PC-9 (cell line): ENCODE measurements around the gene DGKD. TPM values are rescaled to one million over a fixed set of nuclear protein-coding genes. Genes with fewer than 3 reads are reported as not detected.

ENCODE experiments used
- BruUV-seq: library from RNA; stranded (reverse); fragments of 400-500 nt; replicated peaks from 2 replicates; lab custom pipeline; 2021; lab: Mats Ljungman, UMichigan
- CTCF ChIA-PET: fragments of 300-600 bp; sonication (Branson Sonifier 250); formaldehyde crosslinking; loops from one replicate; lab custom pipeline; 2022; ENCODE audit warnings: antibody characterized with exemption; lab: Charles Lee
- POLR2A ChIA-PET: fragments of 300-600 bp; sonication (Branson Sonifier 250); formaldehyde crosslinking; loops from one replicate; lab custom pipeline; 2022; ENCODE audit warnings: antibody characterized with exemption; ENCODE audit not compliant: unreplicated experiment; lab: Charles Lee
- DNase-seq, 2 experiments: peaks; one replicate each; pipeline versions ENCODE4 v3.0.0 to v3.0.0-alpha.2; 2015 to 2022; ENCODE audit warnings: mixed read lengths in 1 of 2
- H2AFZ ChIP-seq: fragments of 200-600 bp; sonication (generic); 2 replicates; pipeline ENCODE4 v1.8.1; 2017; ENCODE audit warnings: antibody characterized with exemption
- H3F3A ChIP-seq: fragments of 200-600 bp; sonication (generic); 2 replicates; pipeline ENCODE4 v1.8.1; 2017; ENCODE audit warnings: antibody characterized with exemption, mild to moderate bottlenecking, low read depth; ENCODE audit not compliant: insufficient read depth
- H3K27ac ChIP-seq: fragments of 200-600 bp; sonication (generic); 2 replicates; pipeline ENCODE4 v1.6.1; 2016; ENCODE audit warnings: mixed run types
- H3K27me3 ChIP-seq: fragments of 200-600 bp; sonication (generic); 2 replicates; pipeline ENCODE4 v1.6.1; 2016; ENCODE audit warnings: low read depth, mixed run types; ENCODE audit not compliant: insufficient read depth
- H3K36me3 ChIP-seq: fragments of 200-600 bp; sonication (generic); 2 replicates; pipeline ENCODE4 v1.6.1; 2016; ENCODE audit warnings: low read depth, mixed run types
- H3K4me1 ChIP-seq: fragments of 200-600 bp; sonication (generic); replicated peaks from 2 replicates; pipeline ENCODE4 v1.6.1; 2016; ENCODE audit warnings: mixed run types; ENCODE audit not compliant: insufficient read depth
- H3K4me2 ChIP-seq: fragments of 200-600 bp; sonication (generic); 2 replicates; pipeline ENCODE4 v1.6.1; 2017; ENCODE audit warnings: mixed run types
- H3K4me3 ChIP-seq: fragments of 200-600 bp; sonication (generic); 2 replicates; pipeline ENCODE4 v1.6.1; 2016; ENCODE audit warnings: mixed run types
- H3K79me2 ChIP-seq: fragments of 200-600 bp; sonication (generic); 2 replicates; pipeline ENCODE4 v1.6.1; 2017; ENCODE audit warnings: low read depth, mixed run types
- H3K9me2 ChIP-seq: fragments of 200-600 bp; sonication (generic); 2 replicates; pipeline ENCODE4 v1.8.1; 2017; ENCODE audit warnings: mild to moderate bottlenecking; ENCODE audit not compliant: insufficient read depth
- H3K9me3 ChIP-seq: fragments of 200-600 bp; sonication (generic); 2 replicates; pipeline ENCODE4 v1.8.1; 2016; ENCODE audit warnings: low read depth; ENCODE audit not compliant: insufficient read depth
- H4K20me1 ChIP-seq: fragments of 200-600 bp; sonication (generic); 2 replicates; pipeline ENCODE4 v1.8.1; 2017; ENCODE audit not compliant: insufficient read depth
- CTCF ChIP-seq: fragments of 200-600 bp; sonication (generic); conservative IDR thresholded peaks from 2 replicates; pipeline ENCODE4 v1.6.1; 2017; ENCODE audit warnings: mixed run types, antibody characterized with exemption, mild to moderate bottlenecking, moderate library complexity
- EZH2 ChIP-seq: fragments of 200-600 bp; sonication (generic); IDR thresholded peaks from 2 replicates; pipeline ENCODE4 v1.8.0; 2017; ENCODE audit warnings: antibody characterized with exemption, low read depth
- intact Hi-C: fragments of 100-400 bp; cut with micrococcal nuclease; formaldehyde crosslinking; loops from one replicate; pipeline ENCODE4 v1.10.0; 2022; ENCODE audit not compliant: unreplicated experiment
- total RNA-seq: library from RNA; stranded (reverse); gene quantifications from 2 replicates; pipeline ENCODE4 v1.2.3, GENCODE V29; 2021

Gene DGKD
- total RNA-seq, 1 experiment from 2014 or later: 59.5 TPM

GRCh38 chr2:233462826-233463470 lies 108.7 kb downstream of the DGKD start:
- H3K9me2 ChIP-seq: no peaks in the 10 kb centered on the region
- no peak overlapping the region for H3K27ac ChIP-seq
- CTCF ChIA-PET: no interaction called here
- H3K36me3 ChIP-seq: peaks cover 11% of the 10 kb centered on the region; the same call in 1 of the 2 replicates
- POLR2A ChIA-PET: interaction anchor here (0.6 kb wide), 1 partner anchor 228 kb away, joined by 3 read pairs; no protein-coding TSS in a partner anchor
- TF ChIP-seq EZH2: no peak
- TF ChIP-seq CTCF: no peak
- no peak for DNase-seq
- H3K79me2 ChIP-seq: no peaks in the 10 kb centered on the region
- intact Hi-C loops: no loop called here
- H3K27me3 ChIP-seq: no peaks in the 10 kb centered on the region
- H3F3A ChIP-seq: no peaks in the 10 kb centered on the region
- H4K20me1 ChIP-seq: no peaks in the 10 kb centered on the region
- no TSS peak for BruUV-seq
- H3K4me3 ChIP-seq: no peak overlapping the region
- no peak overlapping the region for H3K4me2 ChIP-seq
- H3K9me3 ChIP-seq: no peaks in the 10 kb centered on the region
- H2AFZ ChIP-seq: no peak overlapping the region
- no peaks in the 10 kb centered on the region for H3K4me1 ChIP-seq

GRCh38 chr2:233463586-233463985 lies 109.3 kb downstream of the DGKD start:
- Histone ChIP-seq H3K9me2 (no peaks in the 10 kb centered on the region), H3K36me3 (peaks cover 16% of the 10 kb centered on the region), H3K4me3 (no peak overlapping the region), H3K9me3 (no peaks in the 10 kb centered on the region), H3K27me3 (no peaks in the 10 kb centered on the region), H3K27ac (no peak overlapping the region), H3K4me1 (no peaks in the 10 kb centered on the region), H2AFZ (no peak overlapping the region), H4K20me1 (no peaks in the 10 kb centered on the region), H3F3A (no peaks in the 10 kb centered on the region), H3K79me2 (no peaks in the 10 kb centered on the region), H3K4me2 (no peak overlapping the region)
- DNase-seq: no peak
- POLR2A ChIA-PET: no interaction called here
- BruUV-seq: no TSS peak
- intact Hi-C loops: no loop called here
- TF ChIP-seq EZH2 (no peak), CTCF (no peak)
- CTCF ChIA-PET: no interaction called here

- Histone ChIP-seq H3K27me3 (no peaks in the 10 kb centered on the region), H3K27ac (no peak overlapping the region), H3K4me1 (no peaks in the 10 kb centered on the region), H3K79me2 (no peaks in the 10 kb centered on the region), H3K4me3 (no peak overlapping the region), H3K4me2 (no peak overlapping the region), H2AFZ (no peak overlapping the region), H3K9me2 (no peaks in the 10 kb centered on the region), H3K9me3 (no peaks in the 10 kb centered on the region), H3F3A (no peaks in the 10 kb centered on the region), H3K36me3 (peaks cover 20% of the 10 kb centered on the region), H4K20me1 (no peaks in the 10 kb centered on the region)
- TF ChIP-seq CTCF: no peak
- intact Hi-C loops: no loop called here
- POLR2A ChIA-PET: interaction anchor here (0.6 kb wide), 1 partner anchor 415 kb away, joined by 4 read pairs; no protein-coding TSS in a partner anchor
- CTCF ChIA-PET: no interaction called here
- no peak for DNase-seq
- BruUV-seq: no TSS peak
Measured at GRCh38 chr2:233464056-233464455, 109.8 kb downstream of the DGKD start.
